ENCODE results near the gene CLEC2L. TPM values are rescaled to one million over a fixed set of nuclear protein-coding genes. Genes with fewer than 3 reads are reported as not detected.

Gene CLEC2L
- total RNA-seq, 2 donors from 2014 or later = not detected

DNA sequence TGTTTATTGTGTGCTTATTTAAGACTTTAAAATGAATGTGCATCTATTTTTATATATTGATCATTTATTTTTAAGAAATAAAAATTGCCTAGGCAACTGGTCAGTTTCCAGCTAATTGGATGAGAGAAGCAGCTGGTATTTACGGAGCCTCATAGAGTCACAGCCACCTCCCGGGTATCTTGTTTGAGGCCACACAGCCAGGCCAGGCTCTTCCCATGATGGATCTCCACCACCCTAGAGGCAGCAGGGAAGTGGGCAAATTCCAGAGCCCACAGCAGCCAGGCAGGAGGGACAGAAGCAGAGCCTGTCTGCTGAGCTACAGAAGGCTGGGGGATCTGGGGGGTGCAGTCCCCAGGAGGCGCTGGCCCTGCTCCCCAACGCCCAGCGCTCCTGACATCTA lies 61.6 kb downstream of the CLEC2L start:
- no peaks in the 10 kb centered on the region for H3K4me1 ChIP-seq
- DNase-seq (no peak), ATAC-seq (no peak)
- no peaks in the 10 kb centered on the region for H3K27me3 ChIP-seq
- peaks cover 15 to 24% of the 10 kb centered on the region in 2 donors for H3K36me3 ChIP-seq (replicated peaks in 1 of 2; ENCODE audit: insufficient read depth in 1 of 2, low read depth in 2 of 2)
- WGBS, 2 donors = 76 to 80% methylated on average over 5 of the region's 5 CpGs
- TF ChIP-seq, protein P1, sequence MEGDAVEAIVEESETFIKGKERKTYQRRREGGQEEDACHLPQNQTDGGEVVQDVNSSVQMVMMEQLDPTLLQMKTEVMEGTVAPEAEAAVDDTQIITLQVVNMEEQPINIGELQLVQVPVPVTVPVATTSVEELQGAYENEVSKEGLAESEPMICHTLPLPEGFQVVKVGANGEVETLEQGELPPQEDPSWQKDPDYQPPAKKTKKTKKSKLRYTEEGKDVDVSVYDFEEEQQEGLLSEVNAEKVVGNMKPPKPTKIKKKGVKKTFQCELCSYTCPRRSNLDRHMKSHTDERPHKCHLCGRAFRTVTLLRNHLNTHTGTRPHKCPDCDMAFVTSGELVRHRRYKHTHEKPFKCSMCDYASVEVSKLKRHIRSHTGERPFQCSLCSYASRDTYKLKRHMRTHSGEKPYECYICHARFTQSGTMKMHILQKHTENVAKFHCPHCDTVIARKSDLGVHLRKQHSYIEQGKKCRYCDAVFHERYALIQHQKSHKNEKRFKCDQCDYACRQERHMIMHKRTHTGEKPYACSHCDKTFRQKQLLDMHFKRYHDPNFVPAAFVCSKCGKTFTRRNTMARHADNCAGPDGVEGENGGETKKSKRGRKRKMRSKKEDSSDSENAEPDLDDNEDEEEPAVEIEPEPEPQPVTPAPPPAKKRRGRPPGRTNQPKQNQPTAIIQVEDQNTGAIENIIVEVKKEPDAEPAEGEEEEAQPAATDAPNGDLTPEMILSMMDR (IDR thresholded peaks at IDR 0.05) = no peak
- TF ChIP-seq POLR2A (IDR thresholded peaks at IDR 0.05) = no peak
- no peak overlapping the region for H3K27ac ChIP-seq
- H3K4me3 ChIP-seq = no peak overlapping the region
- H3K9me3 ChIP-seq = no peaks in the 10 kb centered on the region
- intact Hi-C loops (cut with DNase I) = no loop called here

DNA sequence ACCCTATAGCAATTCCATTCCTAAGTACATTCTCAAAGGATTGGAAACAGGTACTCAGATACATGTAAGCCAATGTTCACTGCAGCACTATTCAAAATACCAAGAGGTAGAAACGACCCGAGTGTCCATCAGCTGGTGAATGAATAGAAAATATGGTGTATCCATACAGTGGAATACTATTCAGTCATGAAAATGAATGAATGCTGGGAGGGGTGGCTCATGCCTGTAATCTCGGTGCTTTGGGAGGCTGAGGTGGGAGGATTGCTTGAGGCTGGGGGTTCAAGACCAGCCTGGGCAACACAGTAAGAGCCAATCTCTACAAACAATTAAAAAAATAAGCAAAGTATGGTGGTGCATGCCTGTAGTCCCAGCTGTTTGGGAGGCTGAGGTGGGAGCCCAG lies 62.8 kb downstream of the CLEC2L start:
- 93 to 94% methylated on average over 3 of the region's 3 CpGs for WGBS, 2 donors
- ATAC-seq = no peak
- no peaks in the 10 kb centered on the region for H3K27me3 ChIP-seq
- no peak for DNase-seq
- H3K9me3 ChIP-seq = no peaks in the 10 kb centered on the region
- H3K27ac ChIP-seq = no peak overlapping the region
- TF ChIP-seq POLR2A (IDR thresholded peaks at IDR 0.05) = no peak
- TF ChIP-seq, protein P1 (IDR thresholded peaks at IDR 0.05) = no peak
- intact Hi-C loops (cut with DNase I) = no loop called here
- no peak overlapping the region for H3K4me3 ChIP-seq
- H3K4me1 ChIP-seq = no peaks in the 10 kb centered on the region
- H3K36me3 ChIP-seq (replicated peaks in 1 of 2; ENCODE audit: insufficient read depth in 1 of 2, low read depth in 2 of 2) = peaks cover 15 to 24% of the 10 kb centered on the region in 2 donors

DNA sequence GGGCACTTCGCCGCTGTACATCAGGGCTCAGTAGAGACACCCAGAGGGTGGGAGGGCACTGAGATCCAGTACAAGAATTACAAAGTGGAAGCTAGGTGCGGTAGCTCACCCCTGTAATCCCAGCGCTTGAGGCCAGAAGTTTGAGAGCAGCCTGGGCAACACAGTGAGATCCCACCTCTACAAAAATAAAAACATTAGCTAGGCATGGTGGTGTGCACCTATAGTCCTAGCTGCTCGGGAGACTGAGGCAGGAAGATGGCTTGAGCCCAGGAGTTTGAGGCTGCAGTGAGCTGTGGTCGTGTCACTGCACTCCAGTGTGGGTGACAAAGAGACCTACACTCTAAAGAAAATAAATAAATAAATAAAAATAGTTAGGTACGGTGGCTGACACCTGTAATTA lies 64.0 kb downstream of the CLEC2L start:
- no peaks in the 10 kb centered on the region for H3K27me3 ChIP-seq
- no peaks in the 10 kb centered on the region for H3K9me3 ChIP-seq
- H3K36me3 ChIP-seq (replicated peaks in 1 of 2; ENCODE audit: insufficient read depth in 1 of 2, low read depth in 2 of 2) = peaks cover 10 to 13% of the 10 kb centered on the region in 2 donors
- DNase-seq (no peak), ATAC-seq (no peak)
- H3K27ac ChIP-seq = no peak overlapping the region
- no peak overlapping the region for H3K4me3 ChIP-seq
- TF ChIP-seq, protein P1 (IDR thresholded peaks at IDR 0.05) = no peak
- TF ChIP-seq POLR2A (IDR thresholded peaks at IDR 0.05) = no peak
- WGBS, 2 donors = 94 to 95% methylated on average over 7 of the region's 7 CpGs
- intact Hi-C loops (cut with DNase I) = no loop called here
- no peaks in the 10 kb centered on the region for H3K4me1 ChIP-seq

DNA sequence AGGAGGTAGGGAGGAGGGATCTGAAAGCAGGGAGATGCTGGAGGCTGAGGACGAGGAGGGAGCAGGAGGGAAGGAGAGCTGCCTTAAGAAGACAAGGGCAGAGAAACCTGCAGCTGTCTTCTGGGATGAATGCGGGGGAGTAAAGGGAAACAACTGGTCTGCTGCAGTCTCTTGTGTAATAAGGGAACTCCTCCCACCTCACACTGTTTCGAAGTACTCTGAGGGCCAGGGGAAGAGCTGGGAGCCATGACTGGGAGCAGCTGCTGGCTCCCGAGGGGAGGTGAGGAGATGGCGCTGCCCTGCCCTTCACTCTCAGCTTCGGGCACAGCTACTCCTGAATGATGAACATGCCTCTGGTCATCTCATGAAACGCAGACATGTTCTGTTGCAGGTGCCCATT lies 65.1 kb downstream of the CLEC2L start:
- Histone ChIP-seq H3K27me3 (no peaks in the 10 kb centered on the region), H3K36me3 (replicated peaks in 1 of 2; ENCODE audit: insufficient read depth in 1 of 2, low read depth in 2 of 2) (peaks cover 2 to 12% of the 10 kb centered on the region in 2 donors), H3K4me3 (no peak overlapping the region), H3K9me3 (no peaks in the 10 kb centered on the region), H3K27ac (no peak overlapping the region), H3K4me1 (no peaks in the 10 kb centered on the region)
- ATAC-seq (no peak), DNase-seq (peak in 1 of 4 donors; percentile 25)
- TF ChIP-seq, protein P1 (IDR thresholded peaks at IDR 0.05) = no peak
- TF ChIP-seq POLR2A (IDR thresholded peaks at IDR 0.05) = no peak
- 70 to 78% methylated on average over 6 to 7 of the region's 7 CpGs for WGBS, 2 donors
- intact Hi-C loops (cut with DNase I) = no loop called here

DNA sequence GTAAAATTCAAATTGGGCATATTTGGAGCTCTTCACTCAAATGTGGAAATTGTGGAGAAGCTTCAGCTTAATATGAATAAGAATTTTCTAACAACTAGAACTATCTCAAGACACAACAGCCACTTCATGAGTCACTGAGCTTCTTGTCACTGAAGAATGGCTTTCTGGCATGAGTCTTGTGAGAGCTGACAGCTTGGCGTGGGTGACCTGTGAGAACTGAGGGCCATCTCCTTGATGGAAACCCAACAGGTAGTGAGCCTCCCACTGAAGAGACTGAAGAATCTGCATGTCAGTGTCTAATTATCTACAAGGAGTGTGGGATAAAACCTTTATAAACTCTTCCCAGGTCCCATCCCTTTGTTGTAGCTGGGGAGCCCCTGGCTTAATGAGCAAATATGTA lies 66.0 kb downstream of the CLEC2L start:
- intact Hi-C loops (cut with DNase I) = no loop called here
- no peak for TF ChIP-seq POLR2A (IDR thresholded peaks at IDR 0.05)
- TF ChIP-seq, protein P1 (IDR thresholded peaks at IDR 0.05) = no peak
- Histone ChIP-seq H3K27me3 (no peaks in the 10 kb centered on the region), H3K36me3 (replicated peaks in 1 of 2; ENCODE audit: insufficient read depth in 1 of 2, low read depth in 2 of 2) (peaks cover 0 to 17% of the 10 kb centered on the region in 2 donors), H3K4me3 (no peak overlapping the region), H3K27ac (no peak overlapping the region), H3K4me1 (no peaks in the 10 kb centered on the region), H3K9me3 (no peaks in the 10 kb centered on the region)
- 80 to 94% methylated on average over 1 of the region's 1 CpG for WGBS, 2 donors
- no peak for ATAC-seq
- DNase-seq = no peak
